Breast epithelium (tissue), 4 donors: Measurements from ENCODE around the gene MINDY3. TPM values are rescaled to one million over a fixed set of nuclear protein-coding genes. Genes with fewer than 3 reads are reported as not detected.

ENCODE experiments used
- DNase-seq, 2 donors: peaks; one replicate each; pipeline ENCODE4 v3.0.0-alpha.2; 2019; ENCODE audit warnings: low spot score in 2 of 2
- H3K27ac ChIP-seq, 2 donors: fragments of 200-600 bp; sonication (generic) in 1 of 2; one replicate each; pipeline ENCODE4 v1.5.1; 2016 to 2019; ENCODE audit warnings: mild to moderate bottlenecking in 1 of 2
- H3K27me3 ChIP-seq, 2 donors: fragments of 200-600 bp; sonication (generic) in 1 of 2; one replicate each; pipeline versions ENCODE4 v1.5.1 to v1.6.0; 2017 to 2019; ENCODE audit warnings: control low read depth in 1 of 2, mild to moderate bottlenecking in 1 of 2
- H3K36me3 ChIP-seq: fragments of 200-600 bp; one replicate; pipeline ENCODE4 v1.5.1; 2019
- H3K4me1 ChIP-seq, 2 donors: fragments of 200-600 bp; sonication (generic); one replicate each; pipeline ENCODE4 v1.5.1; 2016 to 2019; ENCODE audit warnings: control low read depth in 1 of 2
- H3K4me3 ChIP-seq, 3 donors: fragments of 200-600 bp; sonication (generic); 1 replicate in 2 of 3; 2 replicates in 1 of 3; pipeline ENCODE4 v1.5.1; 2016 to 2019; ENCODE audit warnings: mild to moderate bottlenecking in 3 of 3, moderate library complexity in 2 of 3
- H3K9me3 ChIP-seq, 2 donors: fragments of 200-600 bp; sonication (generic) in 1 of 2; one replicate each; pipeline ENCODE4 v1.5.1; 2016 to 2019; ENCODE audit warnings: control low read depth in 1 of 2
- CTCF ChIP-seq, 3 donors: fragments of 450-650 bp; IDR thresholded peaks; one replicate each; pipeline ENCODE4 v1.5.1; 2016 to 2017; ENCODE audit warnings: antibody characterized with exemption in 3 of 3, mild to moderate bottlenecking in 3 of 3, moderate library complexity in 3 of 3
- POLR2A ChIP-seq: fragments of 450-650 bp; IDR thresholded peaks from one replicate; pipeline ENCODE4 v1.6.1; 2016; ENCODE audit warnings: antibody characterized with exemption, mild to moderate bottlenecking, moderate library complexity
- POLR2AphosphoS5 ChIP-seq, 3 donors: sonication (generic); formaldehyde crosslinking; IDR thresholded peaks; one replicate each; pipeline ENCODE4 v1.6.1; 2017; ENCODE audit warnings: antibody characterized with exemption in 3 of 3
- intact Hi-C: fragments of 100-400 bp; cut with DNase I; formaldehyde crosslinking; loops from one replicate; pipeline ENCODE4 v1.15.1; 2023; ENCODE audit warnings: low total_unique reads
- total RNA-seq, 3 donors: library from RNA; depleted of rRNA; stranded (reverse); fragments of >200 nt; gene quantifications; one replicate each; pipeline ENCODE4 v1.1.0, GENCODE V29; 2016

The MINDY3 gene
- total RNA-seq, 3 donors from 2014 or later: 33.0 to 38.3 (median 34.8) TPM

GRCh38 chr10:15748126-15748525 lies 112.2 kb downstream of the MINDY3 start:
- H3K4me3 ChIP-seq: no peak overlapping the region
- no peaks in the 10 kb centered on the region for H3K9me3 ChIP-seq
- TF ChIP-seq POLR2A (no peak), POLR2AphosphoS5 (IDR thresholded peaks at IDR 0.05) (no peak), CTCF (IDR thresholded peaks at IDR 0.05) (no peak)
- H3K4me1 ChIP-seq: no peaks in the 10 kb centered on the region
- no peak for DNase-seq
- no peaks in the 10 kb centered on the region for H3K27me3 ChIP-seq
- intact Hi-C loops: no loop called here
- H3K27ac ChIP-seq: no peak overlapping the region
- no peaks in the 10 kb centered on the region for H3K36me3 ChIP-seq

- Histone ChIP-seq H3K9me3 (no peaks in the 10 kb centered on the region), H3K4me3 (no peak overlapping the region), H3K36me3 (no peaks in the 10 kb centered on the region), H3K4me1 (no peaks in the 10 kb centered on the region), H3K27ac (no peak overlapping the region), H3K27me3 (no peaks in the 10 kb centered on the region)
- TF ChIP-seq POLR2AphosphoS5 (IDR thresholded peaks at IDR 0.05) (no peak), CTCF (IDR thresholded peaks at IDR 0.05) (no peak), POLR2A (no peak)
- no peak for DNase-seq
- intact Hi-C loops: no loop called here
Observed at GRCh38 chr10:15747632-15748031, 112.7 kb downstream of the MINDY3 start.

GRCh38 chr10:15745751-15746150 lies 114.6 kb downstream of the MINDY3 start:
- Histone ChIP-seq H3K4me1 (no peaks in the 10 kb centered on the region), H3K36me3 (no peaks in the 10 kb centered on the region), H3K4me3 (no peak overlapping the region), H3K27me3 (no peaks in the 10 kb centered on the region), H3K9me3 (no peaks in the 10 kb centered on the region), H3K27ac (no peak overlapping the region)
- DNase-seq: no peak
- TF ChIP-seq POLR2A (no peak), POLR2AphosphoS5 (IDR thresholded peaks at IDR 0.05) (no peak), CTCF (IDR thresholded peaks at IDR 0.05) (no peak)
- intact Hi-C loops: no loop called here

GRCh38 chr10:15744217-15744865 lies 116.0 kb downstream of the MINDY3 start:
- H3K4me1 ChIP-seq: no peaks in the 10 kb centered on the region
- no peak overlapping the region for H3K27ac ChIP-seq
- H3K36me3 ChIP-seq: no peaks in the 10 kb centered on the region
- no peak overlapping the region for H3K4me3 ChIP-seq
- TF ChIP-seq CTCF (IDR thresholded peaks at IDR 0.05): peak in 1 of 3 donors; percentile 38
- no peak for TF ChIP-seq POLR2AphosphoS5 (IDR thresholded peaks at IDR 0.05)
- no peaks in the 10 kb centered on the region for H3K9me3 ChIP-seq
- H3K27me3 ChIP-seq: no peaks in the 10 kb centered on the region
- no peak for DNase-seq
- intact Hi-C loops: no loop called here

GRCh38 chr10:15743443-15743842 lies 116.9 kb downstream of the MINDY3 start:
- no peaks in the 10 kb centered on the region for H3K36me3 ChIP-seq
- H3K27me3 ChIP-seq: no peaks in the 10 kb centered on the region
- no peak overlapping the region for H3K4me3 ChIP-seq
- H3K4me1 ChIP-seq: no peaks in the 10 kb centered on the region
- no peak overlapping the region for H3K27ac ChIP-seq
- H3K9me3 ChIP-seq: no peaks in the 10 kb centered on the region
- intact Hi-C loops: no loop called here
- no peak for DNase-seq
- no peak for TF ChIP-seq CTCF (IDR thresholded peaks at IDR 0.05)
